Naive B cell (primary cell): ENCODE measurements around the gene SPRYD3. TPM values are rescaled to one million over a fixed set of nuclear protein-coding genes. Genes with fewer than 3 reads are reported as not detected.
"Not testable (repeated sequence)": the region's sequence is repeated elsewhere in the genome, so short reads cannot be mapped to it uniquely, and the experiment has no call there.

Source experiments
- ATAC-seq, 2 donors: fragments of 150-1000 bp; cut with Tn5 transposase; 2 replicates each; pipeline ENCODE4 v1.10.0; 2021; ENCODE audit warnings: low read depth in 2 of 2, mild to moderate bottlenecking in 2 of 2, moderate library complexity in 2 of 2
- DNase-seq: peaks from one replicate; pipeline ENCODE4 v3.0.0; 2022
- H3K27ac Mint-ChIP-seq, 6 donors: one replicate each; pipeline ENCODE4 v1.8.0; 2020 to 2022; ENCODE audit warnings: mild to moderate bottlenecking in 6 of 6, mixed read lengths in 6 of 6, moderate library complexity in 5 of 6, inconsistent platforms in 2 of 6
- H3K27me3 Mint-ChIP-seq, 3 donors: one replicate each; pipeline ENCODE4 v1.8.0; 2021 to 2022; ENCODE audit warnings: mixed read lengths in 3 of 3, mild to moderate bottlenecking in 1 of 3
- H3K36me3 Mint-ChIP-seq, 2 donors: one replicate each; pipeline ENCODE4 v1.8.0; 2020 to 2022; ENCODE audit warnings: mixed read lengths in 2 of 2, inconsistent platforms in 1 of 2, mild to moderate bottlenecking in 1 of 2
- H3K4me1 Mint-ChIP-seq, 3 donors: one replicate each; pipeline ENCODE4 v1.8.0; 2020 to 2022; ENCODE audit warnings: mixed read lengths in 3 of 3, inconsistent platforms in 1 of 3, mild to moderate bottlenecking in 1 of 3, moderate library complexity in 1 of 3
- H3K4me3 Mint-ChIP-seq, 8 donors: one replicate each; pipeline ENCODE4 v1.8.0; 2020 to 2022; ENCODE audit warnings: mild to moderate bottlenecking in 8 of 8, mixed read lengths in 8 of 8, moderate library complexity in 8 of 8, inconsistent platforms in 2 of 8
- H3K9me3 Mint-ChIP-seq, 7 donors: one replicate each; pipeline ENCODE4 v1.8.0; 2020 to 2022; ENCODE audit warnings: mixed read lengths in 7 of 7, mild to moderate bottlenecking in 5 of 7, inconsistent platforms in 2 of 7, moderate library complexity in 1 of 7
- polyA plus RNA-seq, 6 donors: library from polyadenylated mRNA; unstranded; fragments of 300-500 nt; fragmentation: Illumina TruSeq; gene quantifications; one replicate each; pipeline ENCODE4 v1.2.3, GENCODE V29; 2021; ENCODE audit warnings: low read depth in 6 of 6

Gene SPRYD3
- polyA plus RNA-seq, 6 donors from 2014 or later = 12.8 to 31.1 (median 23.2) TPM

DNA sequence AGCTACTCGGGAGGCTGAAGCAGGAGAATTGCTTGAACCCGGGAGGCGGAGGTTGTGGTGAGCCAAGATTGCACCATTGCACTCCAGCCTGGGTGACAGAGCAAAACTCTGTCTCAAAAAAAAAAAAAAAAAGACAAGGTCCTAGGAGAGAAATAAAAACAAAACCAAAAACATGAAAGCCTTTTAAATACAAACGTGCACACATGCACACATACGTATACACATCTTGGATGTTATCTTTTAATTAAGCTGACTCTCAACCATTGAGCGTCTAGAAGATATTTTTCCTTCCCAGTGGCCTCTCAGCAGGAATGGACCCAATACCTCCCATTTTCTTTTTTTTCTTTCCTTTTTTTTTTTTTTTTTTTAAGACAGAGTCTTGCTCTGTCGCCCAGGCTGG is 33.2 kb upstream of the SPRYD3 start:
- not testable (repeated sequence) for H3K4me1 Mint-ChIP-seq, H3K36me3 Mint-ChIP-seq, H3K27me3 Mint-ChIP-seq, H3K9me3 Mint-ChIP-seq, DNase-seq, ATAC-seq, H3K4me3 Mint-ChIP-seq
- peak overlapping the region in 1 of 6 donors; percentile 42 for H3K27ac Mint-ChIP-seq

GRCh38 chr12:53107122-53107521 is 27.9 kb upstream of the SPRYD3 start:
- H3K27me3 Mint-ChIP-seq = peaks cover 0 to 4% (median 0%) of the 10 kb centered on the region in 3 donors
- no peak overlapping the region for H3K27ac Mint-ChIP-seq
- H3K9me3 Mint-ChIP-seq = no peaks in the 10 kb centered on the region
- DNase-seq = no peak
- H3K36me3 Mint-ChIP-seq = no peaks in the 10 kb centered on the region
- ATAC-seq = no peak
- no peak overlapping the region for H3K4me3 Mint-ChIP-seq
- H3K4me1 Mint-ChIP-seq = peaks cover 7 to 17% (median 8%) of the 10 kb centered on the region in 3 donors

DNA sequence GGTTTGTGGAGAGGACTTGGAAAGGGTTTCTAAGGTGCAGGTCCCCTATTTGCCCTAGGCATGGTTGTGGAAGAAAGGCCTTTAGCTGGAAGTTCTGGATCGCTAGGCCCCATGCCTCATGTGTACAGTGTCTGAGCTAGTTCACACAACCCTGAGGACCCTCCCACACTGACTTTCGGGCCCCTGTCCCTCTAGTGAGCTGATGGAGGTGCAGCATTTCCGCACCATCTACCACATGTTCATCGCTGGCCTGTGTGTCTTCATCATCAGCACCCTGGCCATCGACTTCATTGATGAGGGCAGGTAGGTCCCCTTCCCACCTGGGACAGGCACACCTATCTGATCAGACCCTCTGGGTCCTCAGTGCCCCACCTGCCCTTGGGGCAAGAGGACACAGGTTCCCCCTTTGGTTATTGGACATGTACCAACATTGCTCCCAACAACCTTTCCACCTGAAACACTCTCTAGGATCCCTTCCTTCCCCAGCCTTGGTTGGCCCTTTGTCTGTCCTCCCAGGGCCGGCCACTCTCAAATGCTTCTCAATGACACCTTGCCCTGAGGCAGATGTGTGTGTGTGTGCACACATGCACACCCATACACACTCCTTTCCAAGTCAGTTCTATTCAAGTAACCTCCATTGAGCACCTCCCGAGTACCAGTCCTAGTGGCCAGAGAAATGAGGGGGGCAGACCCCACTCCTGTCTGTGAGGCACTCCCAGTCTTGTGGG is 26.7 kb upstream of the SPRYD3 start:
- Mint-ChIP-seq H3K4me1 (peaks cover 7 to 17% (median 8%) of the 10 kb centered on the region in 3 donors), H3K27me3 (no peaks in the 10 kb centered on the region), H3K9me3 (no peaks in the 10 kb centered on the region), H3K27ac (peak overlapping the region in 1 of 6 donors; percentile 39), H3K36me3 (no peaks in the 10 kb centered on the region), H3K4me3 (no peak overlapping the region)
- ATAC-seq (no peak), DNase-seq (no peak)

GRCh38 chr12:53105256-53105655 is 26.1 kb upstream of the SPRYD3 start:
- Mint-ChIP-seq H3K27me3 (no peaks in the 10 kb centered on the region), H3K4me1 (peaks cover 7 to 17% (median 8%) of the 10 kb centered on the region in 3 donors), H3K4me3 (no peak overlapping the region), H3K9me3 (no peaks in the 10 kb centered on the region), H3K27ac (no peak overlapping the region), H3K36me3 (no peaks in the 10 kb centered on the region)
- DNase-seq (no peak), ATAC-seq (no peak)

DNA sequence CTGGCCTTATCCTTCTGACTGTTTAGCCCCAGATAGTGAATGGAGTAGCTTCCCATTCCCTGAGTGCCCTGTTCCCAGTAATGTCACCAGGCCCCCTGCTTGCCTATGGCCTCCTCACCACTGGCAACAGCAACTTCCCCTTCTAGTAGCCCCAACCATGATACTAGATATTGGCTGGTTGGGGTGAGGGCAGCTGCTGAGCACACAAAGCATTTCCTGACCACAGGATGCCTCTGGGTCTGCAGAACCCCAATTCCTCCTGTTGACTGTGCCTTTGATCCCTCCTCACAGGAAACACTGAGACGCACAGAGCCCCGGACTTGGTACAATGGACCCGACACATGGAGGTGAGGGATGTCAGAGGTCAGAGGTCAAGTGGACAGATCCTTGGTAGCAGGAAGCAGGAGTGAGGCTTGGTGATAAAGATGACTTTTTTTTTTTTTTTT is 24.7 kb upstream of the SPRYD3 start:
- ATAC-seq (peak in 1 of 2 donors; percentile 46), DNase-seq (no peak)
- H3K27me3 Mint-ChIP-seq = peaks cover 0 to under 1% (median 0%) of the 10 kb centered on the region in 3 donors
- peaks cover 13 to 23% (median 14%) of the 10 kb centered on the region in 3 donors for H3K4me1 Mint-ChIP-seq
- H3K36me3 Mint-ChIP-seq = no peaks in the 10 kb centered on the region
- no peak overlapping the region for H3K27ac Mint-ChIP-seq
- H3K4me3 Mint-ChIP-seq = peak overlapping the region in 2 of 8 donors; percentile 15 to 35
- no peaks in the 10 kb centered on the region for H3K9me3 Mint-ChIP-seq

DNA sequence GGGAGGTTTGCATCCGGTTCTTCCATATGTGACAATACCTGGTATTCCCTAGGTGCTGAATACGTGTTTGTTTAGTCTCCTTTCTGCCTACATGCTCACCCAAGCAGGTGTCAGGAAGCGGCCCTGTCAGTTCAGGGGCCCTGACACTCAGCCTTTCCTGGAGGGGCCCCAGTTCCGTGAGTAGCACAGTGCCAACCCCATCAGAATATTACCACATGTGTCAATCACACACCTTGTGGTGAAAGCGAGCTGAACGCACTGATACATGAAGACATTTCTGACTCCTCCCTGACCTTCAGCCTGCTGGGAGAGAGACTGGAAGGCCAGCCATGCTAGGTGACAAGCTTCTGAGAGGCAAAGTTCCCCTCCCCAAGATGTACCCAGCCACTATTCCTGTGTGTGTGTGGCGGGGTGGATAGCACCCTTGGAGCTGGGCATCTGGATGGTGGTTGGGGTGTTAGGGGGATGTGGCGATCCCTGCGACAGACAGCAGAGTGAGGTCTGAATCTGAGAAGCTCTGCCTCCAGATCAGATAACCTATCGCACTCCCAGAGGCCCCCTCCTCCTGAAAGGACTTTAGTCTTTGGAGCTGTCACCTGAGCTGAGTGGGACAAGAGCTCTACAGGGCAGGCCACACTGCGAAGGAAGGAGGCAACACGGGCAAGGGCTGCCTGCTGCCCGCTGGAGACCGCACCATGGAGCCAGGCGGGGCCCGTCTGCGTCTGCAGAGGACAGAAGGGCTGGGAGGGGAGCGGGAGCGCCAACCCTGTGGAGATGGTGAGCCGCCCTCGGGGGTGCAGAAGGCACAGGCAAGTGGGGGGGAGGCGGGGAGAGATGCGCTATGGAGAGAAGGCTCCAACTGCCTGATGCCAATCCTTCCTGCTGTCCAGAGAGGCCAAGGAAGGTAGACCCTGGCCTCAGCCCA is 24.0 kb upstream of the SPRYD3 start, which contains the start of gene SOAT2:
SOAT2 (plus strand) TSS at position 604 of the 925 bp plus-strand sequence; CDS start at position 696, 92 bp downstream.
- H3K27ac Mint-ChIP-seq = peak within 1 kb of the TSS in 3 of 6 donors; percentile 13 to 85 (median 83)
- H3K4me1 Mint-ChIP-seq = peaks cover 21 to 30% (median 21%) of the 10 kb centered on the region in 3 donors
- DNase-seq = no peak
- no peaks in the 10 kb centered on the region for H3K9me3 Mint-ChIP-seq
- H3K27me3 Mint-ChIP-seq = peaks cover 0 to 7% (median 0%) of the 10 kb centered on the region in 3 donors
- peak; percentile 12 to 36 for ATAC-seq
- no peaks in the 10 kb centered on the region for H3K36me3 Mint-ChIP-seq
- H3K4me3 Mint-ChIP-seq = peak within 1 kb of the TSS in 2 of 8 donors; percentile 15 to 35

GRCh38 chr12:53101931-53102781 is 23.0 kb upstream of the SPRYD3 start:
- Mint-ChIP-seq H3K9me3 (no peaks in the 10 kb centered on the region), H3K27ac (peak overlapping the region in 1 of 6 donors; percentile 85), H3K4me3 (no peak overlapping the region), H3K4me1 (peaks cover 26 to 34% (median 31%) of the 10 kb centered on the region in 3 donors), H3K36me3 (no peaks in the 10 kb centered on the region), H3K27me3 (peaks cover 2 to 10% (median 4%) of the 10 kb centered on the region in 3 donors)
- DNase-seq = no peak
- ATAC-seq = no peak

GRCh38 chr12:53101266-53101665 is 22.1 kb upstream of the SPRYD3 start:
- Mint-ChIP-seq H3K4me1 (peaks cover 30 to 41% (median 35%) of the 10 kb centered on the region in 3 donors), H3K4me3 (no peak overlapping the region), H3K27me3 (peaks cover 7 to 19% (median 12%) of the 10 kb centered on the region in 3 donors), H3K27ac (peak overlapping the region in 1 of 6 donors; percentile 56), H3K36me3 (no peaks in the 10 kb centered on the region), H3K9me3 (no peaks in the 10 kb centered on the region)
- no peak for ATAC-seq
- DNase-seq = no peak

DNA sequence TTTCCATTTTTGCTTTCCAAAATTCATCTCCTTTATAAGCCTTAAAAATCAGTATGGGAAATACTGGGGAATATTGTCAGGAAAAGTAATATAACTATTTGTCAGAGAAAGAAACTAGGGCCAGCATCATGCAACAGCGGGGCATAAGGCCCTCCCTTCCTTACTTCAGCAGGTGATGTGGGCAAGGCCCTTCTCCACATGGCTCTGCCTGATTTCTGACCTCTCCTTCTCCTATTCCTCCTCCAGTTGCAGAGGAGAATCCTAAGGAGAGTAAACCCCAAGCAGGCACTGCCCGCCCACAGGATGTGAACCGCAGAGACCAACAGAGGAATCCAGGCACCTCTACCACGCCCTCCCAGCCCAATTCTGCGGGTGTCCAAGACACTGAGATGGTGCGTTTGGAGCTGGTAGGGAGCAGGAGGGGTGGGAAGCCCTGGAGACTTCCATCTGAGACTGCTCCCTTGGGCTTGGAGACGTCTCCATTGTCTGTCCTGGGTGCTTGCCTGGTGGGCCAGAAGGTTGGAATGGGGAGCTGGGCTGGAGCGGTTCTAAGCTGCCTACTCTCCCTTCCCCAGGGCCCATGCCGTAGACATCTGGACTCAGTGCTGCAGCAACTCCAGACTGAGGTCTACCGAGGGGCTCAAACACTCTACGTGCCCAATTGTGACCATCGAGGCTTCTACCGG is 21.4 kb upstream of the SPRYD3 start:
- no peaks in the 10 kb centered on the region for H3K9me3 Mint-ChIP-seq
- peaks cover 30 to 41% (median 35%) of the 10 kb centered on the region in 3 donors for H3K4me1 Mint-ChIP-seq
- peaks cover 7 to 21% (median 15%) of the 10 kb centered on the region in 3 donors for H3K27me3 Mint-ChIP-seq
- DNase-seq (no peak), ATAC-seq (no peak)
- no peak overlapping the region for H3K27ac Mint-ChIP-seq
- no peaks in the 10 kb centered on the region for H3K36me3 Mint-ChIP-seq
- H3K4me3 Mint-ChIP-seq = peak overlapping the region in 1 of 8 donors; percentile 11

DNA sequence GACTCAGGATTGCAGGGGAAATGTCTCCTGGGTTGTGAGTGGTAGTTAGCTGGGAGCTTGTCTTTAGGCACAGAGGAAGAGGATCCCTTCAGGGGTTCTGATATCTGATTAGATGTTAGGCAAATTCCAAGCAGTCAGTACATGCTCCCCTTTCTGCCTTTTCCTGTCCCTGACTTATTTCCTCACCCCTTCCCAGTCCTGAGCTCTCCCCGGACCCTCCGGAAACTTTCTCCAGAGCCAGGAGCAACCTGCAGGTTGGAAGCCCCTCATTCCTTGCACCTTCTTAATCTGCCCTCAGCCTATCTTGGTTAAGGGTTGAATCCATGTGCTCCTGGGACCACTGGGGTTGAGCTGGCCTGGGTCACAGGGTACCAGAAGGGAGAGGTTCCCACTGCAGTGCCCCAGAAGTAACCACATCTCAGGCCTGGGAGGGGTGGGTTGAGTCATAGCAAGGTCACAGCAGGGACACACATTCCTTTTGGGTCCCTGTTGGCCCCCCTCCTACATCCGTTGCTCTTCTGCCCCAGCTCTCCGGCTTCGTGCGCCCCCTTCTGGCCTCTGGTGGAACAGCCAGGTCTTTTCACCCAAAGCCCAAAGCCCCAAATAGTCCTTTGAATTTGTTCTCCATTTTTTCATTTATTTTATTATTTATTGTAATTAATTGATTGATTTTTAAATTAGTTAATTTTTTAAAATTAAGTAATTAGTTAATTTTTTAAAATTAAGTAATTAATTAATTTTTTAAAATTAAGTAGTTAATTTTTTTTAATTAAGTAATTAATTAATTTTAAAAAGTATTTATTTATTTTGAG is 20.1 kb upstream of the SPRYD3 start:
- DNase-seq (peak; percentile 76), ATAC-seq (peak; percentile 29 to 62)
- Mint-ChIP-seq H3K9me3 (no peaks in the 10 kb centered on the region), H3K4me3 (peak overlapping the region; percentile 13 to 90 (median 46)), H3K36me3 (no peaks in the 10 kb centered on the region), H3K27me3 (peaks cover 7 to 21% (median 18%) of the 10 kb centered on the region in 3 donors), H3K4me1 (peaks cover 30 to 41% (median 35%) of the 10 kb centered on the region in 3 donors), H3K27ac (no peak overlapping the region)

DNA sequence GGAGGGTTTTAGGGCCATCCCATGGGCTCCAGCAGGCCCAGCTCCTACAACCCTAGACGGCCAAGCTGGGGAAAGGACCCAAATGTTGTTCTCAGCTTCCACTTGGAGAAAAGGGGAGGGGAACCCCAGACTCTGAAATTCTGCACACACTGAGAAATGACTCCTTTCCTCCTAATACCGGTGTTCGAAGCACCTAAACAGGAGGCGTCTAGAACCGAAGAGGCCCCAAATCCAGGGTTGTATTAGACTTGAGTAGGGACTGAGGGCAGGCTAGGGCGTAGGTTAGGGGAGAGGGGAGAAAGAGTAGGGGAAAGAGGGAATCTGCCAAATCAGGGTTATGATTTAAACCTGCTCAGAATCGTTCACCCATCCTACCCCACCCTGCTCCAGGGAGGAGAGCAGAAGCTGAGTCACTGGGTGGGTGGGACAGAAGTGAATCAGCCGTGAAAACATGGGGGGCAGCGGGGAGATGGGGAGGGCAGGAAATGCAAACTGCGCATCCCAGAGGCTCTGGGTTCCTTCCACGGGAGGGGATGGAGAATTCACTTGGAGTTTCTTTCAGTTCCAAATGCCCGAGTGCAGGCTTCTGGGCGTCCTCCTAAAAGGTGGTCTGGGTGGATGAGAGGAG is 19.3 kb upstream of the SPRYD3 start:
- H3K9me3 Mint-ChIP-seq = no peaks in the 10 kb centered on the region
- no peak for ATAC-seq
- no peaks in the 10 kb centered on the region for H3K36me3 Mint-ChIP-seq
- H3K27me3 Mint-ChIP-seq = peaks cover 7 to 23% (median 21%) of the 10 kb centered on the region in 3 donors
- H3K4me3 Mint-ChIP-seq = peak overlapping the region; percentile 65 to 90 (median 84)
- H3K27ac Mint-ChIP-seq = peak overlapping the region in 1 of 6 donors; percentile 62
- no peak for DNase-seq
- peaks cover 25 to 35% (median 35%) of the 10 kb centered on the region in 3 donors for H3K4me1 Mint-ChIP-seq
